ENCODE measurements around the gene AIFM2. TPM values are rescaled to one million over a fixed set of nuclear protein-coding genes. Genes with fewer than 3 reads are reported as not detected.

Gene AIFM2
- total and polyA plus RNA-seq, 10 of the 15 experiments (the other 5 are each of a cell fraction or from before 2014, with no cell fraction given) = 4.5 to 30.8 (median 15.6) TPM

GRCh38 chr10:70119197-70119596, 13.4 kb downstream of the AIFM2 start:
- ChIA-PET CTCF (interaction anchor here (0.7 to 8.4 kb wide), 9 partner anchors 10 to 246 kb away, joined by 3 to 173 read pairs (median 6); partner anchors contain the start of gene TYSND1), RAD21 (ENCODE audit: unreplicated experiment) (interaction anchor here (5.1 kb wide), 1 partner anchor 27 kb away, joined by 46 read pairs; the partner anchor contains the start of gene TYSND1), POLR2A (interaction anchor here (2.3 kb wide), 1 partner anchor 27 kb away, joined by 8 read pairs; the partner anchor contains the start of gene TYSND1), SMC1A (ENCODE audit: uncharacterized antibody, unreplicated experiment) (interaction anchor here (0.7 to 4.9 kb wide), 7 partner anchors 9 to 1306 kb away, joined by 3 to 42 read pairs (median 3); partner anchors contain the start of gene TYSND1)
- H3K4me2 ChIP-seq (ENCODE audit: control insufficient read depth, insufficient read depth) = no peak overlapping the region
- in situ Hi-C loops (cut with MboI) = no loop called here
- no peaks in the 10 kb centered on the region for H3K9me3 ChIP-seq (replicated peaks; ENCODE audit: control insufficient read depth, insufficient read depth, low read length)
- DNase-seq (ENCODE audit: low read depth, low spot score) (no peak), FAIRE-seq (no peak), ATAC-seq (no peak)
- no peak overlapping the region for H3K27ac ChIP-seq (ENCODE audit: control insufficient read depth, insufficient read depth)
- peaks cover 17 to 21% of the 10 kb centered on the region in 2 experiments; a peak in 3 of 4 replicates for H3K36me3 ChIP-seq (ENCODE audit: control insufficient read depth in 2 of 2, insufficient read depth in 2 of 2, low read length in 1 of 2)
- H3K79me2 ChIP-seq (ENCODE audit: control insufficient read depth, insufficient read depth, low read length) = no peaks in the 10 kb centered on the region
- no peaks in the 10 kb centered on the region for H3K4me1 ChIP-seq (ENCODE audit: control insufficient read depth, insufficient read depth, low read length)
- no peaks in the 10 kb centered on the region for H4K20me1 ChIP-seq (ENCODE audit: control insufficient read depth, insufficient read depth)
- TF ChIP-seq JUNB (IDR thresholded peaks at IDR 0.05) (no peak), IKZF2 (IDR thresholded peaks at IDR 0.05) (no peak), HDAC6 (IDR thresholded peaks at IDR 0.05; ENCODE audit: unreplicated experiment) (no peak), ETV6 (conservative IDR thresholded peaks at IDR 0.05 in 1 of 2, IDR thresholded peaks at IDR 0.05 in 1 of 2; ENCODE audit: borderline replicate concordance in 1 of 2, low read depth in 1 of 2) (no peak), KDM1A (IDR thresholded peaks at IDR 0.05; ENCODE audit: borderline replicate concordance) (no peak), TCF7 (IDR thresholded peaks at IDR 0.05; ENCODE audit: borderline replicate concordance) (no peak), NFXL1 (IDR thresholded peaks at IDR 0.05; ENCODE audit: borderline replicate concordance) (no peak), TCF3 (IDR thresholded peaks at IDR 0.05; ENCODE audit: borderline replicate concordance, insufficient read depth, low read depth, low read length) (no peak), SRF (IDR thresholded peaks at IDR 0.05; ENCODE audit: low read depth in 2 of 2, low read length in 2 of 2) (no peak), KAT2A (conservative IDR thresholded peaks at IDR 0.05; ENCODE audit: control insufficient read depth, low read depth, low read length) (no peak), MEF2B (IDR thresholded peaks at IDR 0.05; ENCODE audit: partially characterized antibody, poor library complexity, severe bottlenecking) (no peak), REST (IDR thresholded peaks at IDR 0.05; ENCODE audit: low read depth, low read length) (no peak)
- 93% methylated on average over 7 of the region's 7 CpGs for WGBS (ENCODE audit: insufficient coverage, insufficient replicate concordance, low lambda C conversion rate, missing lambda C conversion rate)
- no peak overlapping the region for H2AFZ ChIP-seq (ENCODE audit: control insufficient read depth, low read depth, low read length)
- H3K9ac ChIP-seq (ENCODE audit: control insufficient read depth, insufficient read depth, low read length) = no peak overlapping the region
- no peak overlapping the region for H3K4me3 ChIP-seq
- intact Hi-C loops (cut with micrococcal nuclease; ENCODE audit: unreplicated experiment) = no loop called here
- no TSS peak for BruUV-seq (replicated peaks)
- H3K27me3 ChIP-seq (replicated peaks in 1 of 2; ENCODE audit: control insufficient read depth in 2 of 2, insufficient read depth in 2 of 2, low read length in 1 of 2) = no peaks in the 10 kb centered on the region

Data from GM12878 (cell line).